DOHH2 (cell line): ENCODE results near the gene ATP5F1D.

Source experiments
- H3F3A ChIP-seq: fragments of 200-600 bp; sonication (generic), shearing (Covaris generic); 2 replicates; pipeline ENCODE4 v1.6.0; 2016; ENCODE audit warnings: antibody characterized with exemption, mild to moderate bottlenecking; ENCODE audit not compliant: control insufficient read depth, insufficient read depth
- H3K27ac ChIP-seq: fragments of 200-600 bp; sonication (generic); 2 replicates; pipeline ENCODE4 v1.5.1; 2014; ENCODE audit warnings: low read depth, mild to moderate bottlenecking, low read length, moderate library complexity
- H3K27me3 ChIP-seq: fragments of 200-600 bp; sonication (generic); 2 replicates; pipeline ENCODE4 v1.6.1; 2014; ENCODE audit warnings: mild to moderate bottlenecking, low read length, mixed read lengths; ENCODE audit not compliant: control insufficient read depth
- H3K36me3 ChIP-seq: fragments of 200-600 bp; sonication (generic); 2 replicates; pipeline ENCODE4 v1.6.1; 2014; ENCODE audit warnings: mild to moderate bottlenecking, low read length, moderate library complexity, mixed read lengths; ENCODE audit not compliant: control insufficient read depth
- H3K4me1 ChIP-seq: fragments of 200-600 bp; sonication (generic); 2 replicates; pipeline ENCODE4 v1.6.1; 2014; ENCODE audit warnings: mild to moderate bottlenecking, low read length, mixed read lengths; ENCODE audit not compliant: control insufficient read depth
- H3K4me2 ChIP-seq: fragments of 200-600 bp; sonication (generic); 2 replicates; pipeline ENCODE4 v1.6.0; 2014; ENCODE audit warnings: mild to moderate bottlenecking, low read length, moderate library complexity
- H3K4me3 ChIP-seq: fragments of 200-600 bp; sonication (generic); 2 replicates; pipeline ENCODE4 v1.5.1; 2014; ENCODE audit warnings: mild to moderate bottlenecking, low read length, mixed read lengths
- H3K79me2 ChIP-seq: fragments of 200-600 bp; sonication (generic); 2 replicates; pipeline ENCODE4 v1.6.1; 2014; ENCODE audit warnings: mild to moderate bottlenecking, low read length, mixed read lengths; ENCODE audit not compliant: control insufficient read depth
- H3K9me2 ChIP-seq: fragments of 200-600 bp; sonication (generic); replicated peaks from 2 replicates; pipeline ENCODE4 v1.6.1; 2014; ENCODE audit warnings: mild to moderate bottlenecking, low read length, mixed read lengths; ENCODE audit not compliant: control insufficient read depth
- H3K9me3 ChIP-seq: fragments of 200-600 bp; sonication (generic); 2 replicates; pipeline ENCODE4 v1.6.1; 2014; ENCODE audit warnings: antibody characterized with exemption, low read length, mixed read lengths; ENCODE audit not compliant: control insufficient read depth, insufficient read depth
- H4K20me1 ChIP-seq: fragments of 200-600 bp; sonication (generic); 2 replicates; pipeline ENCODE4 v1.6.0; 2014; ENCODE audit warnings: low read depth, mild to moderate bottlenecking, antibody characterized with exemption, low read length, moderate library complexity; ENCODE audit not compliant: control insufficient read depth, insufficient read depth
- EZH2phosphoT487 ChIP-seq: fragments of 200-600 bp; sonication (generic); IDR thresholded peaks from 2 replicates; pipeline ENCODE4 v1.6.1; 2017; ENCODE audit warnings: borderline replicate concordance, mild to moderate bottlenecking, antibody characterized with exemption, low read length, moderate library complexity, mixed read lengths
- TF ChIP-seq, protein P1 (sequence below): fragments of 200-600 bp; sonication (generic); IDR thresholded peaks from one replicate; pipeline ENCODE4 v1.5.1; 2014; ENCODE audit warnings: antibody characterized with exemption, mild to moderate bottlenecking, low read depth, low read length; ENCODE audit not compliant: poor library complexity, severe bottlenecking

ATP5F1D gene

GRCh38 chr19:1293782-1294604 lies 52.4 kb downstream of the ATP5F1D start:
- TF ChIP-seq, protein P1, sequence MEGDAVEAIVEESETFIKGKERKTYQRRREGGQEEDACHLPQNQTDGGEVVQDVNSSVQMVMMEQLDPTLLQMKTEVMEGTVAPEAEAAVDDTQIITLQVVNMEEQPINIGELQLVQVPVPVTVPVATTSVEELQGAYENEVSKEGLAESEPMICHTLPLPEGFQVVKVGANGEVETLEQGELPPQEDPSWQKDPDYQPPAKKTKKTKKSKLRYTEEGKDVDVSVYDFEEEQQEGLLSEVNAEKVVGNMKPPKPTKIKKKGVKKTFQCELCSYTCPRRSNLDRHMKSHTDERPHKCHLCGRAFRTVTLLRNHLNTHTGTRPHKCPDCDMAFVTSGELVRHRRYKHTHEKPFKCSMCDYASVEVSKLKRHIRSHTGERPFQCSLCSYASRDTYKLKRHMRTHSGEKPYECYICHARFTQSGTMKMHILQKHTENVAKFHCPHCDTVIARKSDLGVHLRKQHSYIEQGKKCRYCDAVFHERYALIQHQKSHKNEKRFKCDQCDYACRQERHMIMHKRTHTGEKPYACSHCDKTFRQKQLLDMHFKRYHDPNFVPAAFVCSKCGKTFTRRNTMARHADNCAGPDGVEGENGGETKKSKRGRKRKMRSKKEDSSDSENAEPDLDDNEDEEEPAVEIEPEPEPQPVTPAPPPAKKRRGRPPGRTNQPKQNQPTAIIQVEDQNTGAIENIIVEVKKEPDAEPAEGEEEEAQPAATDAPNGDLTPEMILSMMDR: no peak
- no peak for TF ChIP-seq EZH2phosphoT487
- H3K4me3 ChIP-seq: no peak overlapping the region
- no peaks in the 10 kb centered on the region for H3K9me2 ChIP-seq
- no peaks in the 10 kb centered on the region for H3K9me3 ChIP-seq
- H3K36me3 ChIP-seq: no peaks in the 10 kb centered on the region
- peaks cover 21% of the 10 kb centered on the region for H3K4me1 ChIP-seq
- no peak overlapping the region for H3K4me2 ChIP-seq
- no peaks in the 10 kb centered on the region for H4K20me1 ChIP-seq
- H3K27ac ChIP-seq: no peak overlapping the region
- H3K79me2 ChIP-seq: no peaks in the 10 kb centered on the region
- peaks cover 34% of the 10 kb centered on the region for H3K27me3 ChIP-seq
- H3F3A ChIP-seq: no peaks in the 10 kb centered on the region
